ENCODE results near the gene CCR3. TPM values are rescaled to one million over a fixed set of nuclear protein-coding genes. Genes with fewer than 3 reads are reported as not detected.

CCR3 gene
- total RNA-seq, 1 donor from 2014 or later = not detected

DNA sequence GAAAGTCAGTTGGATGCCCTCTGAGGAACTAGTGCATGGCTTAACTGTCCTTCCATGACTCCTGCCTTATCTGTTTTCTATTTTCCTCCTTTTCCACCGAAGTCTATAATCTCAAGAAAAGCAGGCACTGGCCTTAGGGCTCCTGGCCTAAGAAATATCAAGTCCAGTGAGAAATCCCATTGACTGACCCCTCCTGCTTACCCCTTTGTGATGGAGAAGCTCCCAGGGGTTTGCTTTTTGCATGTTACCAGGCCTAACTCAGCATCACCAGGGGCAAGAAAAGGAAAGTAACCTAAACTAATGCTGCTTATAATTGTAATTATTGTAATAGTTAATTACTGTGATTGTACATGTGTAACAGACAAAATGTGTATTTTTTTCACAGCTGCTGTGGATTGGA, 21.7 kb downstream of the CCR3 start:
- Mint-ChIP-seq H3K4me3 (no peak overlapping the region), H3K9me3 (peaks cover 2% of the 10 kb centered on the region), H3K36me3 (ENCODE audit: low read depth) (no peaks in the 10 kb centered on the region), H3K27me3 (ENCODE audit: low read depth) (peaks cover 20% of the 10 kb centered on the region), H3K4me1 (no peaks in the 10 kb centered on the region), H3K27ac (ENCODE audit: unreplicated experiment) (no peak overlapping the region)
- TF ChIP-seq, protein P1, sequence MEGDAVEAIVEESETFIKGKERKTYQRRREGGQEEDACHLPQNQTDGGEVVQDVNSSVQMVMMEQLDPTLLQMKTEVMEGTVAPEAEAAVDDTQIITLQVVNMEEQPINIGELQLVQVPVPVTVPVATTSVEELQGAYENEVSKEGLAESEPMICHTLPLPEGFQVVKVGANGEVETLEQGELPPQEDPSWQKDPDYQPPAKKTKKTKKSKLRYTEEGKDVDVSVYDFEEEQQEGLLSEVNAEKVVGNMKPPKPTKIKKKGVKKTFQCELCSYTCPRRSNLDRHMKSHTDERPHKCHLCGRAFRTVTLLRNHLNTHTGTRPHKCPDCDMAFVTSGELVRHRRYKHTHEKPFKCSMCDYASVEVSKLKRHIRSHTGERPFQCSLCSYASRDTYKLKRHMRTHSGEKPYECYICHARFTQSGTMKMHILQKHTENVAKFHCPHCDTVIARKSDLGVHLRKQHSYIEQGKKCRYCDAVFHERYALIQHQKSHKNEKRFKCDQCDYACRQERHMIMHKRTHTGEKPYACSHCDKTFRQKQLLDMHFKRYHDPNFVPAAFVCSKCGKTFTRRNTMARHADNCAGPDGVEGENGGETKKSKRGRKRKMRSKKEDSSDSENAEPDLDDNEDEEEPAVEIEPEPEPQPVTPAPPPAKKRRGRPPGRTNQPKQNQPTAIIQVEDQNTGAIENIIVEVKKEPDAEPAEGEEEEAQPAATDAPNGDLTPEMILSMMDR (conservative IDR thresholded peaks at IDR 0.05) = no peak
- DNase-seq (ENCODE audit: low read depth, low spot score) = no peak

GRCh38 chr3:46266598-46266997, 24.3 kb downstream of the CCR3 start:
- Mint-ChIP-seq H3K9me3 (peaks cover 2% of the 10 kb centered on the region), H3K27me3 (ENCODE audit: low read depth) (peaks cover 13% of the 10 kb centered on the region), H3K4me1 (no peaks in the 10 kb centered on the region), H3K4me3 (no peak overlapping the region), H3K36me3 (ENCODE audit: low read depth) (no peaks in the 10 kb centered on the region), H3K27ac (ENCODE audit: unreplicated experiment) (no peak overlapping the region)
- no peak for DNase-seq (ENCODE audit: low read depth, low spot score)
- TF ChIP-seq, protein P1 (conservative IDR thresholded peaks at IDR 0.05) = no peak

DNA sequence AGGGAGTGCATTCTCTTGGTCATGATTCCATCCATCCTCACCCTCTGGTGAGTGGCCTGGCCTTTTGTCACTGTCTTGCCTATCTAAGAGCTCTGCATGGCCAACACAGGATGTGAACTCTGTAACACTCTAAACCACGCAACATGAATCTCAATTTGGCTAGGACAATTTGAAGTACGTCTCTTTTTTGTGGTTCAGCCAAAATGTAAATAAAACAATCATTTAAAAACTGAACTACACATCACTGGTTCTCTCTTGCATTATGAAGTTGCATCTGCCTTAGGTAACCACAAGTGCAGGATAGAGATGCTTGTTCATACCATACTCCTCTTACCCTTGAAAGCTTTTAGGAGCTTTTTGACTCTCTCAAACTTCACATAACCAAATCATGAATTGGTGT, 27.3 kb downstream of the CCR3 start:
- peaks cover 9% of the 10 kb centered on the region for H3K27me3 Mint-ChIP-seq (ENCODE audit: low read depth)
- peaks cover 5% of the 10 kb centered on the region for H3K9me3 Mint-ChIP-seq
- no peaks in the 10 kb centered on the region for H3K36me3 Mint-ChIP-seq (ENCODE audit: low read depth)
- no peak for DNase-seq (ENCODE audit: low read depth, low spot score)
- H3K27ac Mint-ChIP-seq (ENCODE audit: unreplicated experiment) = peak overlapping the region; percentile 54
- TF ChIP-seq, protein P1 (conservative IDR thresholded peaks at IDR 0.05) = no peak
- H3K4me1 Mint-ChIP-seq = no peaks in the 10 kb centered on the region
- no peak overlapping the region for H3K4me3 Mint-ChIP-seq

- Mint-ChIP-seq H3K27me3 (ENCODE audit: low read depth) (peaks cover 11% of the 10 kb centered on the region), H3K4me3 (no peak overlapping the region), H3K36me3 (ENCODE audit: low read depth) (no peaks in the 10 kb centered on the region), H3K27ac (ENCODE audit: unreplicated experiment) (no peak overlapping the region), H3K4me1 (no peaks in the 10 kb centered on the region), H3K9me3 (peaks cover 8% of the 10 kb centered on the region)
- TF ChIP-seq, protein P1 (conservative IDR thresholded peaks at IDR 0.05) = no peak
- DNase-seq (ENCODE audit: low read depth, low spot score) = no peak
Observed at GRCh38 chr3:46270474-46270873, 28.2 kb downstream of the CCR3 start.

DNA sequence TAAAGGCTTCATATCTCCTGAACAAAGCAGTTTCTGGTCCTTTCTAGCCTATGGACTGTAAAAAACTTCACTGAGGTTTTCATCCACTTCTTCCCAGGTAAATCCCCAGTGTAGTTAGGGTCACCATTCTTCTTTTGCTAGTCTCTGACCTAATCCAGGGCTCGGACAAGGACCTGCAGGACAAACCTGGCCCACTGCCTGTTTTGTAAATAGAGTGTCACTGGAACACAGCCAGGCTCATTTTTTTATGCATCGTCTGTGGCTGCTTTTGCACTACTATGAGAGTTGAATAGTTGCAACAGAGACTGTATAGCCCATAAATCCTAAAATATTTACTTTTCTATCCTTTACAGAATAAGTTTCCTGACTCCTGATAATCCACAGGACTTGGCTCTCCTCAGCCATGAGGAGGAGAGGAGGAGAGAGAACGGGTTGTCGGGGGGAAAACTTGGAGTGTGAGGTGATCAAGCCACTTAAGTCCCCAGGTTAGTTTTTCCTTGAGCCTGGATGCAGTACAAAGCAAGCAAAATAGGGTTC, 29.0 kb downstream of the CCR3 start:
- no peak for DNase-seq (ENCODE audit: low read depth, low spot score)
- Mint-ChIP-seq H3K27me3 (ENCODE audit: low read depth) (peaks cover 11% of the 10 kb centered on the region), H3K4me1 (no peaks in the 10 kb centered on the region), H3K27ac (ENCODE audit: unreplicated experiment) (no peak overlapping the region), H3K9me3 (peaks cover 8% of the 10 kb centered on the region), H3K36me3 (ENCODE audit: low read depth) (no peaks in the 10 kb centered on the region), H3K4me3 (no peak overlapping the region)
- TF ChIP-seq, protein P1 (conservative IDR thresholded peaks at IDR 0.05) = no peak
